ENCODE results near the gene MESP2.

Gene MESP2

DNA sequence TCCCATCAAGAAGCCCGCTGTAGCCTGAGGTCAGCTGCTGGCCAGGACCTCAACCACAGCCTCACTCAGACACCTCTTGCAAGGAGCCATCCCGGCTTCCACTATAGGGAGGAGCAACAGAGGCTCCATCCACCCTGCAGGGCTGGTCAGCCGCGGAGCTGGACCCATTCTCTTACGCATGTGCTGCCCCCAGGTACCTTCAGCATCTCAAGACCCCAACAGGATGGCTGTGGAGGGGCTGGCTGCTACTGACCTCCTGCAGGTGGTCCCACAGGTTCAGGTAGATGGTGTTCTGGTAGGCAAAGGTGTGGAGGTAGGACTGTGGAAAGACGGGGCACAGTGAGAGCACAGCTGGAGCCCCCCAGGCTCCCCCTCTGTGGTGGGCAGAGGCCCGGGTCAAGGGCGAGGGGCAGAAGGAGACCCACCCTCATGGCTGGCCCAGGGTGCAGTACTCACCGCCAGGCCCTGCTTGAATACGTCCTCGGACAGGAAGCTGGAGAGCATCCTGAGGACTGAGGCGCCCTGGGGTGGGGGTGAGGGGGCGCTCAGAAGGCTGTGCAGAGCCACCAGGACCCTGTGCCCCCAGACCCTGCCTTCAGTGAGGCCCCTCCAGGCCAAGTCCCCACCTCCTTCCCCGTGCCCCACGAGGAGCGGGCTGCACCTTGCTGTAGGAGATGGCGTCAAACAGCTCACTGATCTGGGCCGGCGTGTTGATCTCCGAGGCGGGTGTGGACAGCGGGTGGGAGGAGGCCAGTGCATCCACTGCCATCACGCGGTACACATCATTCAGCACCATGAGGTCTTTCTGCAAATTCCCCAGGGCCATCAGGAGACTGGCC, 27.1 kb downstream of the MESP2 start:
- no peak for DNase-seq

- no peak for DNase-seq
Measured at GRCh38 chr15:89803941-89804800, 28.0 kb downstream of the MESP2 start.

DNA sequence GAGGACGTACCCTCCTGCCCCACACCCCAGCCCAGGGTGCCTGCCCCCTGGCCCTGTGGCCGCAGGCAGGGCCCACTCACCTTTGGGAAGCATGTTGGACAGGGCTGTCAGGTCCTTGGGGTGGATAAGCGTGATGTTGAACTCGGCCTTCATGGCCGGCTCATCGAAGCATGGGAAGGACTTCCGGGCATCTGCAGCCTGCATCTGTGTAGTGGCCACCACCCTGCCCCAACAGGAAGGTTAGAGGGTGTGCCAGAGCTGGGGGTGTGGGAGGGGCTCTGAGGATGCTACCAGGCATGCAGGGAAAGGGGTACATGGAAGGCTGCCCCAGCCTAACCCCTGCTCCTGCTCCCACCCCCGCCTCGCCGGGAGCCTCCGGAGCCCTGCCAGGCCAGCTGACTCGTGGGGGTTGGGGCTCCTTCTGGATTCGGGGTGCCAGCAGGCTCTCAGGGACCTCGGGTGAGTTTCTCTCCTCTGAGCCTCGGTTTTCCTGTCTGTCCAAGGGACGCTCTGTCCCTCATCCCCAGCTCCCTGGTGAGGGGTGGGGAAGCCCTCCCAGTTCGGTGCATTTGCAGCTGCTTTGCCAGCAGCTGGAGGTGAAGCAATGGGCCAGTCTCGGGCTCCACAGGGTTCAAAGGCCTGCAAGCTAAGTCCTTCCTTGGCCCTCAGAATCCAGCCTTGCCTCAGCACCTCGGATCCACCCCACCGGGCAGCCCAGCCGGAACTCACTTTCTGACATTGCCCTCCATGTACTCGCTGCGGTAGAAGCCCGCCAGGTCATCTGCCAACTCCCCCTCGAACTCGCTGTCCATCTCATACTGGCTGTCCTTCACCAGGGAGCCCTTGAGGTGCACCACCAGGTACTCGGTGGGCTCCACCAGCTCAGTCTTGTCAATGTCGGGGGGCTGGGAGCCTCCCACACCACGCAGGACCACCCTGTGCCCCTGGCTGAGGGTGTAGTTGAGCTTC, 29.4 kb downstream of the MESP2 start:
- no peak for DNase-seq

GRCh38 chr15:89806210-89806558, 30.1 kb downstream of the MESP2 start:
- DNase-seq = no peak

DNA sequence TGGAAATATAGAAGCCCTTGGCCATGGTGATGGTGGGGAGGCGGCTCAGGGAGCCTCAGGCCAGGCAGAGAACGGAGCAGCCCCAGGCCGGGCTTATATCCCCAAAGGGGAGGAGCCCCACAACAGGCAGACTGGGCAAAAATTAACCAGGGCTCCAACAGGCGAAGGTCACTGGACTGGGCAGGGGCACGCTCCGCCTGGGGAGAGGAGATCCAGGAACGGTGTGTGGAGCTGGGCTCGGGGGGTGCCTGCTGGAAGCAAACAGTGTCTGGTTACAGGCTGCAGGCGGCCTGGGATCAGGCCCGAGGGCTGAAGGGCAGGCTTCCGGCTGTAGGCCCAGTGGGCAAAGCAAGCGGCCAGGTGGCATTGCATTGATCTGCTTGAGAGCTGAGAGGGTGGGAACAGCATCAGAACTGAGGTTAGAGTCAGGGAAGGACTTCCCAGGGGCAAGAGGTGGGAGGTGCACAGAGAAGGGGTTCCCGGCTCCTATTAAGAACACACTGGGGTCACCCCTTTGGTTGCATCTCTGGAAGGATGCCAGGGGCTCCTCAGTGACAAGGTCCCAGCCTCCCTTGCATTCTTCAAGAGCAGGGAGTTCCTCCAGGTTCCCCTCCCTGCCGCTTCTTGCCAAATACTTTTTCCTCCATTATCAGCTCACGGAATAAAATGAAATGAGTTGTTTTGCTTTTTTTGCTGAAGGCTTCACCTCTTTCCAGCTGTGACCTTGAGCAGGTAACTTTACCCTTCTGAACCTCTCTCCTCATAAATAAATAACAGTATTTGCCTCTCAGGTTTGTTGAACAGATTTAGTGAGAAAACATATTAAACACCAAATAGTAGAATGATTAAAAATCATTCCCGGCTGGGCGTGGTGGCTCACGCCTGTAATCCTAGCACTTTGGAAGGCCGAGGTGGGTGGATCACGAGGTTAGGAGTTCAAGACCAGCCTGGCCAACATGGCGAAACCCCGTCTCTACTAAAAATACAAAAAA, 30.7 kb downstream of the MESP2 start:
- DNase-seq = no peak

DNA sequence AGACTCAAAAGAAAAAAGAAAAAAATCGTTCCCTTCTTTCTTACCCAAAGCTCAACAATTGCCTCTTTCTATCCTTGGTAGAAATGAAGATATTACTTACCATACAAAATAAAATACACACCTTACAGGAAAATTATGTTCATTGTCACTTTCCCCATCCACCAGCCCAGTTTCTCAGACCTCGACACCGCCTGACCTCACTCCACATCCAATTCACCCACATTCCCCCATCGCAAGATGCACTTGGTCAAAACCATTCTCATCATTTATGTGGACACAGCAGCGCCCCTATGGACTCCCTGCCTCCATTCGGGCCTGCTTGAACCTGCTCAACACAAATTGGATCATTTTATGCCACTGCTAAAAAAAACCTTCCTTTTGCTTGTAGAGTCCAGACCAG, 31.6 kb downstream of the MESP2 start:
- DNase-seq = no peak

DNA sequence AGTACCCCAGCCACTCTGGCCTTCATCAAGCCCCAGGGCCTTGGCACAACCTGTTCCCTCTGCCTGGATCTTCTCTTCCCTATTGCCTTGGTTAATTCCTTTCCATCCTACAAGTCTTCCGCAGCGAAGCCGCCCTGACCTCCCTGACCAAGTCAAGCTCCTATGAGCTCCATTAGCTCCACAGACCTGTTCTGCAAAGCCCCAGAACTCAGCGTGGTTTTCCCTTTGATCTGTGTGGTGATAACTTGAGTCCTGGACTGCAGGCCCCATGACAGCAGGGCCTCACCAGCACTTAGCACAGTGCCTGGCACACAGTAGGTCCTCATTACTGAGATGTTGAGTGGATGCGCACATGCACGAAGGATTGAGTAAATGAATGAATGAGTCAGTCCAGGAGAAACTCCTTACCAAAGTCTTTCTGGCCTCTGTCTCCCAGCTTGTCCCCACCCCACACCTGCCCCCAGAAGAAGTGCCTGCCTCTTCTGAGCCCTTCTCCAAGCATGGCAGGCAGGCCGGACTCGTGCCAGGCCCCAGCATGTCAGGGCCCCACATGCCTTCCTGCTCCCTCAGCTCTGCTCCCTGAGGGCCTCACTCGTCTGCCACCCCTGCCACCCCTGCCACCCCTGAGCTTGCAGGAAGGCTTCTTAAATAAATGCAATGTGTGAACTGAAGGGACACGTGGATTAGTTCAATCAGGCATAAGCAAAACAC, 32.2 kb downstream of the MESP2 start:
- no peak for DNase-seq

- no peak for DNase-seq
Measured at GRCh38 chr15:89809093-89809786, 33.1 kb downstream of the MESP2 start.

DNA sequence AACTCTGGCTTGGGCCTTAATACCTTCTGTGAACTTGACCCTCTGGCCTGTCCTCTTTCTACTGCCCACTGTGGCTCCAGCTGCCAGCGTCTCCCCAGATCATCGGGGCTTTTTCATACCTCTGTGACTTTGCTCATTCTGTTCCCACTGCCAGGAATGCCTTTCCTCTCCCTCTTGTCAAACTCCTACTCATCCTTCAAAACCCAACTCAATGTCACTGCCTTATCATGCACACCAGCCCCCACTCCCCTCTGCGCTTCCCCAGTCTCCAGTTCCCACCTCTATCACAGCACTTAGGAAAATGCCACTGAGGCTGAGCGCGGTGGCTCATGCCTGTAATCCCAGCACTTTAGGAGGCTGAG, 33.6 kb downstream of the MESP2 start:
- DNase-seq = no peak

DNA sequence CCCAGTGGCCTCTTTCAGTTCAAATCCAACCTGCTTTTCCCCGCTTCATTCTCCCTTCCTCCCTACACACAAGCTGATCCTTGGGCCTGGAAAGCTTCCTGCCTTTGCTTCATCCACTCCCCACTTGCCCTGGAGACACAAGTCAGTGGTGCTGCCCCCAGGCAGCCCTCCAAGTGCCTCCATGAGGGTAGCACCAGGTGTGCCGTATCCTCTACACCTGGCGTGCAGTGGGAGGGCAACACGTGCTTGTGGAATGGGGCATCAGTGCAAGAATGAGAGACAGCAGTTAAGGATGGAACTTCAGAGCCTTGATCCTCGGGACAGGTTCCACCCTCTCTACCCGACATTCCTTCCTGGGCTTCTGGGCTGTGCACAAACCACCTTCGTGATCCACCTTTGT, 34.7 kb downstream of the MESP2 start:
- DNase-seq = no peak

DNA sequence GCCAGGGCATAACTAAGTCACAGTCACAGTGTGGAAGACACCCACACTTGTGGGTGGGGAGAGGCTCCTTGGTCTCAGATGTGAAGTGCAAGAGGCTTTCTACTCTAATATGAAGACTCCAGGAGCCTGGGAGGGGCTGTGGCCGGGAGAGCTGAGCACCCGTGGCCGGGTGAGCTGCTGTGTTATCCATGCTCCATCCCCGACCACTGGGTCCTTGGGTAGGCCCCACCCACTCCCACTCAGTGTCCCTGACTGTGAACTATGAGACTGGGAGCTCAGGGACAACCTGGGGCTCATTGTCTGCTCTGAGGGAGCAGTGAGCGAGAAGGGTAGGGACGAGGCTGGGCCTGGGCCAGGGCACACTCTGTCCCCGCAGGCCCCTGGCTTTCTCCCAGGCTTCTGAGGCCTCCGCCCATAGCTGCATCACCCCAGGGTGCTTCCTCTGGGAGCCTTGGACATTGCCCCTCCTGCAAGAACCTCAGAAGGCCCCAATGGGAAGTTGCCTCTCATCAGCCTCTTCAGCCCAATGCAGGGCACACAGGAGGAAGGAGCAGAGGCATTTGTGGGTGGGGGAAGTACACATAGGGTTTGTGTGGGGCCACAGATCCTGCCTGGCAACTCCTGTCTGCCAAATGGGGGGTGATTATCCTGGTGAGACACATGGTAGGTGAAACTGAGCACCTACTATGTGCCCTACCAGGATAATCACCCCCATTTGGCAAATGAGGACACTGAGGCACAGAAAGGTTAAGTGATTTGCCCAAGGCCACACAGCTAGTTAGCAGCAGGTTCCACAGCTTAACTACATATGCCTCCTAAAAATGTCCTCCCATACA, 36.1 kb downstream of the MESP2 start:
- no peak for DNase-seq

- no peak for DNase-seq
Measured at GRCh38 chr15:89812847-89813320, 36.8 kb downstream of the MESP2 start.

GRCh38 chr15:89813381-89814111, 37.4 kb downstream of the MESP2 start:
- DNase-seq = no peak

DNA sequence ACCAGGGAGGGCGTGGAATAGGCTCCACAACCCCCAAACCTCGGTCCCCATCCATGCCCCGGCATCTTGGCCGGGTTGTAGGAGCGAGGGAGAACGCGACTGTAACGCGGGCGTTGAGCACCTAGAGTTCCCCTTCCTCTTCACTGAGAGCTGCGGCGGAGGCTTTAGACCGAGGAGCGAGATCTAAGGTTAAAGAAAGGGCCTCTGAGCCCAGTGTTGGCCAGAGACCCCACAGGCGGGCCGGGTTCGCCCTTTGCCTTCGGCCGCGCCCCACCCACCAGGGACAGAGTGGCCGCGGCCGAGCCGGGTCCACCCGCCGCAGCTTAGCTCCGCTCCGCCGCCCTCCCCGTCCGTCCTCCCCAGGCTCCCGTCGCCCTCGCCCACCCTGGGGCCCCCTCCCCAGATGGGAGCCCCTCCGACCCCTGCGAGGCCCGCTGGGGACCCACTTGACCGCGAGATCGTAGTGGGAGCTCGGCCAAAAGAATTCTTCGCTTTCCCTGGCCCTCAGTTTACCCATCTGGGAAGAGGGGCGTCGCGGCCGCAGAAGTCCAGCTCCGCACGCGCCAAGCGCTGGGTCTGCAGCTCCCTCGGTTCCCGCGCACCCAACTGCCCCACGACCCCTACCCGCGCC, 38.1 kb downstream of the MESP2 start:
- DNase-seq = no peak

DNA sequence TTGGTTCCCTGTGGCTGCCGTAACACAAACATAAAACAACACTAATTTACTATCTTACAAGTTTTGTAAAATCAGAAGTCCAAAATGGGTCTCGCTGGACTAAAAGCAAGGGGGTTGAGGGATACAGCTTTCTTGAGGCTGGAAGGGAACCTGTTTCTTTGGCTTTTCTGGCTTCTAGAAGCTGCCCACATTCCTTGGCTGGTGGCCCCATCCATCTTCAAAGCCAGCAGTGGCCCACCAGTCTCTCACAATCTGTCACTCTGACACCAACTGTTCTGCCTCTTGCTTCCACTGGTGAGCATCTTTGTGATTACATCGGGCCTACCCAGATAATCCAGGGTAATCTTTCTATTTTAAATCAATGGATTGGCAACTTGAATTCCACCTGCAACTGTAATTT, 39.6 kb downstream of the MESP2 start:
- DNase-seq = no peak

GRCh38 chr15:89817701-89818280, 41.7 kb downstream of the MESP2 start:
- DNase-seq = no peak

- DNase-seq = no peak
Measured at GRCh38 chr15:89818287-89818686, 42.2 kb downstream of the MESP2 start.

All from CD4-positive, alpha-beta T cell treated with Interleukin-21 for 1 hour (primary cell).